ENCODE data around the gene DUSP8.
A peak's percentile ranks its signal among the peaks of the same experiment; 100 is the strongest.

DUSP8 gene

DNA sequence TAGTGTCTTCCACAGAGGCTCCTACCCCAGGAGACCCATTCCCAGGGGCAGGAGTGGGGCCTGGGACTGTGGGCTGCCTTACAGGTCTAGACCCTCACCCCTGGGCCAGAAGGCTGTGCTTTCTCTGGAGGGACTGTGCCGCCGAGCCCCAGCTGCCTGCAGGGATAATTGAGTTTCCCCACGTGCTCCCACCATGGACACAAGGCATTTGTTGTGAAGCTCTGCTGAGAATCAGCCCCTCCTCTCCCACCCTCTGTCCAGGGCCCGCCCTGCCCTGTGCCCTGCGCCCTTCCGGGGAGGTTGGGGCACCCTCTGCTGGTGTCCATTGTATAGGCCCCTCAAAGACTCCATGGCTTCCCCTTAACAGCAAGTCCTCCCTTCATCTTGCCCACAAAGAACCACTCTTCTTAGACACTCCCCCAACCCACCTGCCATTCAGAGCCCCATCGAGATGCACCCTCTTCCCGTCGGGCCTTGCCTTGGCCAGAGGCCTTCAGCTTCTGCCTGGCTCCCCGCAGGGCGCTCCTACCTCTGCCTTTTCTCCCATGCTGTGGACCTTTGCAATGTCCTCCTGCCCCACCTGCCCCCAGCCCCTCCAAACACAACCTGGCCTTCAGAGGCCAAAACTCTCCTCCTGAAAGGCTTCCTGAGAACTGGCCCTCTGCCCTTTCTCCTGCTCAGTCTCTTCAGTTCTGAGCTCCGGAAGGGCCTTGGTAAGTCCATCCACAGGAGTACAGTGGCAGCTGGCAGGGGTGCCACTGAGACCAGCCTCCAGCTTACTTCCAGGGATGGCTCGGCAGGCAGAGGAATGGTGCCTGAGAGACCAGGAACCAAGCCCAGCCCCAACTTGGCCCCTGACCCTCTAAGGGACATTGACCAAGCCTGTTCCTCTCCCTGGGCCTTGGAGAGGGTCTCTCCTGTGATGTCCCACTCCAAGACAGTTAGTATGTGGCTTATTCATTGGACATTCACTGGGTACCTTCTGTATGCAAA lies 22.4 kb downstream of the DUSP8 start:
- no peak for DNase-seq

DNA sequence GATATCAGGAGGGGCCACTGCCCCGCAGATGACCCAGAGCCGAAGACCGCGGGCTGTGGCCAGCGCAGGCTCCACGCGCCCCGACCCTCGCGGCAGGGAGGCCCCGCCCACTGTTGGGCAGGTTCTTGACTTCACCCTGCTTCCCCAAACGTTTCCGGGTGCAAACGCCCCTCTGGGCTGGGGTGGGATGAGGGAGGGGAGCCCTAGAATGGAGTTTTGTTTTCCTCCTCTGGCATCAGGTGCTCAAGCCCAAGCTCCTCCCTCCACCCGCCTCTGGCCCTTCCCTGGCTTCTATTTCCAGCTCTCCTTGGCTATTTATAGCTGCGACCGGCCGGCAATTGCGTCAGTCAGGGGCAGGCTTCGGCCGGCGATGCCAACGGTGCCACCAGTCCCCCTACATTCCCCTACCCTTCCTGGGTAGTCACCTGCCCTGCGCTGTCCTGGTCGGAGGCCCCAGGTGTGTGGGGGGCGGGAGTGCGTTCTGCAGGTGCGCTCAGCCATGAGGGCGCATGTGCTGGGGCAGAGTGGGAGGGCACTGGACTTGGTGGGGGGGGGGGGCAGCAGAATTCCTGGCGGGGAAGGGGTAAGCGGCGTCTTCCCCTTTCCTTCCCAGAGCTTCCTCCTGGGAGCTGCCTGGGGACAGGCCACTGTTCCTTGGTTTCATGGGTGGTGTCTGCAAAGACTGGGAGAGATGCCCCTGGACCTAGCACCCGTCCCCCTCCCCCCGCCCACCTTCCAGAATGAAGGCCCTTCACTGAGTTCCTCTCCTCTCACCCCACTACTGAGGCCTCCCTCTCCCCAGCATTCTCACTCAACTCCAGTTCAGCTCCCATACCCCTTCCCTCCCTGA lies 23.6 kb downstream of the DUSP8 start:
- DNase-seq = peak; percentile 32

DNA sequence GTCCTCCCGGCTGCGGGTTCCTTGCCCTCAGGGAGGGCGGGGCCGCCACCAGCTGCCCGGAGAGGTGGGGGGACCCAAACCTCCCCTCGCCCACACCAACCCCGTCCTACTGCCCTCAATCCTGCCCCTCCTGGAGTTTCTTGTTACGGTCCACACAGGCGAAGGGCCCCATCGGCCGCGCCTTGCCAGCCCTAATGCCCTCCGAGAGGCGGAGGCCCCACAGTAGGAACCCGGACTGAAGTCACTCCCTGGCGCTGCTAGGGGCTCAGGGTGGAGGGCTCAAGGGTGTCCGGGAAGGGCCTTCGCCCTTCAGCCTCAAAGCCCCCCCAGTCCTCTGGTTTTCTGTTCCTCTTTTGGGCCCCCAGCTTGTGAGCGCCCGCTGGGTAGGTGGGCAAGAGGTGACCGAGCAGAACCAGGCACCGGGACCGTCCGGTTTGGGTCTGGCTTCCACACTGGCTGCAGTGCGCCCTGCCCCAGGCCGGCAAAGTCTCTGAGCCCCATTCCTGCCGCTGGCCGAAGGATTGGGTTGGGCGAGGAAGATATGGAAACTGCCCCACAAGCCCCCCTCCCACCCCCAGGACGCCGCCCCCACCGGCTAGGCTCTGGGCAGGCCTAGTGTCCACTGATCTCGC lies 24.5 kb downstream of the DUSP8 start:
- no peak for DNase-seq

DNA sequence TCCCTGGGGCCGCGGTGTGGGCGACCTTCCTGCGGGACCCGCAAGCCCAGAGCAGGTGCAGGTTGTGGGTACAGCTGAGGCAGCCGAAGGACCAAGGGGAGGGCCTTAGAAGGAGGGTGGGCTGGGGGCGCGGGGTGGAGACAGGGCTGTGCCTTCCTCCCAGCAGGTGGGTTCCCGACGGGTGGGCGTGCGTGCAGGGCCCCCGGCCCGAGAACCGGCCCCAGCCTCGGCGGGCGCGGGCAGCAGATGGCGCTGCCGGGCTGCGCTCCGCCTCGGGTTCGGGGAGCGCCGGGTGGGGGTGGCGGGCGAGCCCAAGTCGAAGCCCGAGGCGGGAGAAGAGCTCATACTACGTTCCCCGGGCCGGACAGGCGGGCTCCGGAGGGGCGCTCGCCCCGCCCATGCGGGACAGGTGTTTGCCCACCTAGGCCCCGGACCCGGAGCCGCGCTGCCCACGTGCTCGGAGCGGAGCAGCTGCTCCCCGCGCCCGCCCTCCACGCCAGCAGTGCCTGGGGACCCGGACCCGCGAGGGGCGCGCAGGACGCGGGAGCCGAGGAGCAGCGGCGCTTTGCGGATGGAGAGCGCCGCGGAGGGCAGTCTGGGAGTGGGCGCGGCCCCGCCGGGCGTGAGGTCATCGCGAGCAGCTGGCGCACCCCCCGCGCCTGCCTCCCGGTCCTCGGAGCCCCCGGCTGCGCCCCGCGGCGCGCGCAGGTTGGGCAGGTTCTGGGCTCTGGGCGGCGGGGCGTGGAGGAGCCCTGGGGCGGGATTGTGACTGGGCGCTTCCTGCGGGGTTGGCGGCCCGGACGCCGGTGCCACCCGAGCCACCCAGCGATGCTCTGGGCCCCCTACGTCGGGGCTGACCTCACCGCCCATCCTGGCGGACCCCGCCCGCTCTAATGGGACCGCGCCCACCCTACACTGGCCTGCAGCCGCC lies 25.3 kb downstream of the DUSP8 start:
- peak; percentile 18 for DNase-seq

DNA sequence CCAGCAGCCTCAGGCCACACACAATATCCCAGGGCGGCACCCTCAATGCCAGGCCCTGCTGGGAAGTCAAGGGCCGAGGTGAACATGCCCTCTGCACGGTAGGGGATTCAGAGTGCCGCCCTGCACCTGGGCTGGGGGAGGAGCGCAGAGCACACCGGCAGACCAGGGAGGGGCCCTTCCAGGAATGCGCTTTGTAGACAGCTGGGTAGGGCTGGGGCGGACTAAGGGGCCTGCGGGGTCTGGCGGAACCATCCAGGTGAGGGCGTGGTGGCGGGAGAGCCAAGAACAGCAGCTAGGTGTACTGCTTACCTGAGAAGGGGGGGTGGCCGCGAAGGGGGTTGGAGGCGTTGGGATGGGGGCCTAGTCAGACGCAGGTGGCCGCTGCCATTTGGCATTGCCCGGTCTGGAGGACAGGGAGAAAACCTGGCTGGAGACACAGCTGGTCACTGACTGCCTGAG lies 26.0 kb downstream of the DUSP8 start:
- peak; percentile 11 for DNase-seq

DNA sequence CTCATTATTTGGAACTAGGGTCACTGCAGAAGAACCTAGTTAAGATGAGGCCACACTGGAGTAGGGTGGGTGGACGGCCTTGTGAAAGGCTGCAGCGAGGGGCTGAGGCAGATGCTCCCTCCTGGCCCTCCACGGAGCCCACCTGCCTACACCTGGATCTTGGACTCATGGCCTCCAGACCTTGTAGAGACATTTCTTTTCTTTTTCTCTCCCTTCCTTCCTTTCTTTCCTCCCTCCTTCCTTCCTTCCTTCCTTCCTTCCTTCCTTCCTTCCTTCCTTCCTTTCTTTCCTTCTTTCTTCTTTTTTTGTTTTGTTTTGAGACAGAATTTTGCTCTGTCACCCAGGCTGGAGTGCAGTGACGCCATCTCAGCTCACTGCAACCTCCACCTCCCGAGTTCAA lies 26.6 kb downstream of the DUSP8 start:
- DNase-seq = no peak

DNA sequence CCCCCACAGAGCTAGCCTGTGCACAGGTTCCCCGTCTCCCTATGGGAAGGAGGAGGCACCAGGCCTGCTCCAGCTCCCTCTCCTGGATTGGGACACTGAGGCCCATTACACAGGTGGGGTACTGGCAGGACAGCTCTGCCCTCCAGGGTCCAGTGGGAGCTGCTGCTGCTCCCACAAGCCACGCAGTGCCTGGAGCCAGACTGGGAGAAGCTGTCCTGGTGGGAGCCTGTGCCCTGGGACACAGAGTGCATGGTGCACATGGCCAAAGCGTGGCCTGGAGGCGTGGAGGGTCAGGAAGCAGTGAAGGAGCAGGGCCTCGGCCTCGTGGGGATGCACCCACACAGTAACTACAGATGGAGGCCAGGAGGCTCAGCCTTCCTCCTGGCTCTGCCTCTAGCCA lies 27.5 kb downstream of the DUSP8 start:
- DNase-seq = no peak

DNA sequence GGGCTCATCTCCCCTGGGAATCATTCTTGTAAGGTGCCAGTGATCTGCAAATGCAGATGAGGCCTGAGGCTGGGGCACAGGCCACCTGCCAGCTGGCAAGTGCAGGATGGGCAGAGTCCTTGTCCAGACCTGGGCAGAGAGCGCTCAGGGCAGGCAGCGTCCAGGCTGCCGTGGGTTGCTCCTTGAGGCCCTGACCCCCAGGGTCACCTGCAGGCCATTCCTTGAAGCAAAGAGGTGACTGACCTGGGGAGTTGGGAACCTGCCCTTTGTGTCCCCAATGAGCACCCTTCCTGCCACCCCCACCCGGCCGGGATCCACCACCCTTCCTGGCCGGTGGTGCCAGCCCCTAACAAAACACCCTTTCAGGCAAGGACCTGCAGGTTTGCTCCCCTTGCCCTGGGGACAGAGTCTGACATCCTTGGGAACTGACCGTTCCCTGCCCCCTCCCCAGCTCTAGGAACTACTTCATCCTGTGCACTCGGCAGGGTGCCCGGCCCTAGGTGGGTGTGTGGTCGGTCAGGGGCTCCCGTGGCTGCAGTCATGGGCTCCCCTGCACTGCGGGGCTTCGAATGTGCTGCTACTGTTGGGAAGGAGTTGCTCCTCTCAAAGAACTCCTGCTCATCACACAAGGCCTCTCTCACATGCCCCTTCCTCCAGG lies 28.3 kb downstream of the DUSP8 start:
- DNase-seq = no peak

DNA sequence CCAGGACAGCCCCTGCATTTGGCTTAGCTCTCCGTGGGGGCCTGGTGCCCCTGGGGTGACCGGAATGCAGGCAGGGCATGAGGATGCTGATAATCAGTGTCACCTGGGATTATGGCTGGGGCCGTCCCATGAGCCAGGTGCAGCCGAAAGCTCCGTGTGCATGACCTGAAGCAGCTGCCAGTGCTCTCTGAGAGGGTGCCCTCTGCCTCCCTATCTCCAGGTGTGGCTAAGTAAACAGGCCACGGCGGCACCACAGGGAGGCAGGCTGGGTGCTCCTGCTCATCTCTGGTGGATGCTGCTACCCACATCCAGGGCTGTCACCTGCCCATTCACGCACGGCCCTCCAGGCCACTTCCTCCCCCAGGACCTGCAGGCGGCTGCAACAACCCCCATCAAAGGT lies 29.8 kb downstream of the DUSP8 start:
- no peak for DNase-seq

DNA sequence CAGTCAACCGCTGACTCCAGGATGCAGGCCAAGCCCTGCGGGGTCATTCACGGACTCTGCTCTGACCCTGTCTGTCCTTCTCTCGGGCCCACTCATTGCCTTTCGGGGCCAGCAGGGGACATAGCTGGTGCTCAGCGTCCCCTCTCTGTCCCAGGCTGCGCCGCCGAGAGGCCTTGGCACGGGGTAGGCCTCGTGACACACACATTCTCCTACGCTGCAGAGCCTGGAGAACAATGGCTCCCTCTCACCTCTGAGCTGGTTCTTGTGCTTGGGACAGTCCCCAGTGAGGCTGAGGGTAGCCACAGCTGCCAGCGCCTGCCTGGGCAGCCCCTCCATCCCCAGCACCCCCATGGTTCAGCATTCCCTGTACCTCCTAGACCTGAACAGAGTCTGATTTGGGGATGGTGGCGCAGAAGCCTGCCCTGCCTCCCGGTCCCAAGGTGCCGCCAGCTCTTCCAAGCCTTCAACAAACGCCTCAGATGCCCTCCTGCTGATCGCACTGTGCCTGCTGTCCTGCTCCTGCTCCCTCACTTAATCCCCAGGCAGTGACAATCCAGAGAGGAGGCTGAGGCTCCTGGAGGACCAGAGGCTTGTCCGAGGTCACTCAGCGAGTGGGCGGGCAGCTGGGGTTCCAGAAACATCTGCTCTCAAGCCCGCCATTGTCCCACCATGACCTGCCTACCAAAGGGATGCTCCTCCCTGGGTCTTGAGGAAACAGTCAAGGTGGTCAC lies 30.4 kb downstream of the DUSP8 start:
- DNase-seq = no peak

DNA sequence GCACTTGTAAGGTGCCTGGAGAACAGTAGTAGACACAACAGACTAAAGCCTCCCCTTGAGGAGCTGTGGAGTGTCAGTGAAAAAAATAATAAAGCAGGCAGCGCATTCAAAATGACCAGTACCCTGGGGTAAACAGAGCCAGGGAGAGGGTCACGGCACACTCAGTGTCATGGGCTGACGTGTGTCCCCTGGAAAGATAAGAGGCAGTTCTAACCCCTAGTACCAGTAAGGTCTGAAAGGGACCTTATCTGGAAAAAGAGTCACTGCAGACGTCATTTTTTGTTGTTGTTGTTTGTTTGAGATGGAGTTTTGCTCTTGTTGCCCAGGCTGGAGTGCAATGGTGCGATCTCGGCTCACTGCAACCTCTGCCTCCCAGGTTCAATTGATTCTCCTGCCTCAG lies 32.0 kb downstream of the DUSP8 start:
- no peak for DNase-seq

DNA sequence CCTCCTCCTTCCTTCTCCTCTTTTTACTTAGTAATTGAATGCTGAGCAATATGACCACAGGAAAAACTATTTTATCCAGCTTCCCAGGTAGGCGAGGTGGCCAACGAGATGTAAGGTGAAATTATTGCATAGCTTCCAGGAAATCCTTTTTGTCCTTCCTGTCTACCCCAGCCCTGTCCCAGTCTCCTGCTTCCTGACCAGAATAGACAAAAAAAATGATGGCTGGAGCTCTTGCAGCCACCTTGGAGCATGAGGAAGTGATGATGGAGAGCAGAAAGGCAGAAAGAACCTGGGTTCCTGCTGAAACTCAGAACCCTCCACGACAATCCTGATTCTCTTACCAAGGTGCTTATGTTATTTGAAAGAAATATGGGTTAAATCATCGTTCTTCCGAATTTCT lies 33.9 kb downstream of the DUSP8 start:
- no peak for DNase-seq

DNA sequence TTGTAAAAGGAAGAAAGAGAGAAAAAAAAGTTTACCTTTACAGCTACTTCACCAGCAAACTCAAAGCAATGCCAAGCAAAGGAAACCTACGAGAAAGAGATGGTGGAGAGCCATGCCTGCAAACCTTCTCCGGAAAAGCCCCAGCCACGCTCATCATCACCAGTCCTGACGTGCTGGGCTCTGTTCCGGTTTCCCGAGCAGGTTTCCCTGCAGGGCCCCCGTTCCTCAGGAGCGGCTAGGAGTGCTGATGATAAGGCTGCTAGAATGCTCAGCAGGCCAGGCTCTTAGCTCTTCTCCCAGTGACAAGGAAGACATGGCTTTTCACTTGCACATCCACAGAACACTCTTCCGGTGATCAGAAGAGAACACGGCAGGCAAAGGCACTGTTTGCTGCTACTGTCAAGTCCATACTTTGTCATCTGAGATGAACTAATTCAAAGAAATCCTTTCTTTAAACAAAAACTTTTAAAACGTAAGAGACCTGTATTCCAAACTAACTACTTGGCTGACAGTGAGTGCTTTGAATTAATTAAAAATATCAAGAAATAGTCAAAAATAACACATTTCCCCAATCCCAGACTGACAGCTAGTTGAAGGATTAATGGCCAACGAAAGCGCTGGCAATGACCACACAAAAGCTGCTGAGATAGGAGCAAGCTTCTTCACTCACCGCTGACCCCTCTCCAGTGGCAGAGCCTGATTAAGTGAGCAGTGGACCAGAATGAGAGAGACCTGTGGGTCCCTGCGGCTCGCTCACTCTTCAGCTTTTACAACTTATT lies 35.8 kb downstream of the DUSP8 start:
- no peak for DNase-seq

DNA sequence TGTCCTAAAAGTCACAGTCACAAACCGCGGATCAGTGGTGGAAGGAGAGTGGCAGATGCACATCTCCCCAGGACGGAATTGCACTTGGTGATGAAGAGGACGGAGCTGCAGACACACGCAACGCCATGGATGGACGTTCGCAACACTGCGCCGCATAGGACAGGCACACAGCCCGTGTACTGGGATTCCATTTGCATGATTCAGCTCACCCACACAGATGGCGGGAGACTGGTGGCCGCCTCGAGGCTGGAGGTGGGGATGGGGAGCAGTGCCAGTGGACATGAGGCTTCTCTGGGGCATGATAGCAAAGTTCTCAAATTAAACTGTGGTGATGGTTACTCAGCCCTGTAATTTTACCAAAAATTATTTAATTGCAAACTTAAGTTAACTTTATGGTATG lies 37.4 kb downstream of the DUSP8 start:
- no peak for DNase-seq

DNA sequence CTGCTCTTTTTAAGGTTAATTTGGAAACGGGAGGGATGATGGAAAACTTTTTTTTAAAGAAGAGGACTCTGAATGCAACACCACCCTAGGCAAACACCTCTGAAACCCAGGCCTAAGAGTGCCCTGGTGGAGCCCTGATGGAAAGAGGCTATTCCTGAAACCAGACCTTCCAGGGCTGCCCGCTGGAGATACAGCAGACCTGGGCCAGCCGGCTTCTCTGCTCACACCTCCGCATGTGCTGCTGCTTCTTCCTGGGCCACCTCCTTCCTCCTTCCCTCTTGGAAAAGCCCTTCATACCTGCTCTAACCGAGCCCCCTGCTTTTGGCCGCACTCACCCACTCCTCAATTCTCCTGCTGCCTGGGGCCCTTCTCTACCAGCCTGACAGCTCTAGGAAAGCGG lies 37.9 kb downstream of the DUSP8 start:
- no peak for DNase-seq

DNA sequence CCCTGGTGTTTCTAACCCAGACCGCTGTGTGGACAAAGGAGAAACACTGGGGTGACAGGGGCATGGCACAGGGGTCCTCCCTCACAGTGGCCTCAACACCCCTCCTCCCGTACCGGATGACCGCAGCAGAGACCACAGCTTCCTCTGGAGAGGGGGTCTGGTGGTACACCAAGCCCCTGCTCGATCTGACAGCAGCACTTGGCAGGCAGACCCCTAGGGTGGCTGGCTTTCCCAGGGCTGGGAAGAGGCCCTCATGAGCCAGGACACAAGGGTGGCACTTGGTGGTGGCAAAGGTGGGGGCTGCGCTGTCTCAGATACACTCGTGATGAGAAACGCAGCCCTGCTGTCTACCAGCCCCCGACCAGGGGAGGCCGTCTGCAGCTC lies 38.7 kb downstream of the DUSP8 start:
- no peak for DNase-seq

DNA sequence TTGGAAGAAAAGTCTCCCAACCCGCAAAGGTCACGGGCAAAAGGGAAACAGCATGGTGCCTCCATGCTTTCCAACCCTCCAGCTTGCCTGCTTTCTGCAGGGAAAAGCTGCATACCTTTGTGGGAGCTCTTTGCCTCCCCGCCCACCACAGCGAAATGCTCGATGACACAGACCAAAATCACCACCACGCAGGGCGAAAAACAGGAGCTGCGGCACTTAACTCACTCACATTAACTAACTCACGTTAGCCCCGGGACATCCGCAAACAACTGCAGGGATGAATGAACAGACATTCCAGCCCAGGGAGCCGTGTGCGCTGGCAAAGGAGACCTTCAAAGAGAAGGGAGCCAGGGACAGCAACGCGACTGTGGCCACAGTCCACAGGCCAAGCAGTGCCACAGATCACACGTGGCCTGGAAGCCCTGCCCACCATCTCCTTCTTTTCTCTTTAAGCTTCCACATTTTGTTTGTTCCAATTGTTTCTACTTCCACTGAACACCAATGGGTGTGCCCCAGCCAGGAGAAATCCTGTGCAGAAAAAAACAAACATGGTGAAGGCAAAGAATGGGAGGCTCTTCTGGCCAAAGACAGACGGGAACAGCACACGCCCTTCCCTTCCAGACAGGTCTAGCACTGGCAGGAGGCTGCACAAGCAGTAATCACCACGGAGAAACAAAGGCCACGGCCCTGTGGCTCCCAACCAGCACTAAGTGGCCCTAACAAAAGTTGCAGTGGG lies 39.3 kb downstream of the DUSP8 start:
- DNase-seq = no peak

DNA sequence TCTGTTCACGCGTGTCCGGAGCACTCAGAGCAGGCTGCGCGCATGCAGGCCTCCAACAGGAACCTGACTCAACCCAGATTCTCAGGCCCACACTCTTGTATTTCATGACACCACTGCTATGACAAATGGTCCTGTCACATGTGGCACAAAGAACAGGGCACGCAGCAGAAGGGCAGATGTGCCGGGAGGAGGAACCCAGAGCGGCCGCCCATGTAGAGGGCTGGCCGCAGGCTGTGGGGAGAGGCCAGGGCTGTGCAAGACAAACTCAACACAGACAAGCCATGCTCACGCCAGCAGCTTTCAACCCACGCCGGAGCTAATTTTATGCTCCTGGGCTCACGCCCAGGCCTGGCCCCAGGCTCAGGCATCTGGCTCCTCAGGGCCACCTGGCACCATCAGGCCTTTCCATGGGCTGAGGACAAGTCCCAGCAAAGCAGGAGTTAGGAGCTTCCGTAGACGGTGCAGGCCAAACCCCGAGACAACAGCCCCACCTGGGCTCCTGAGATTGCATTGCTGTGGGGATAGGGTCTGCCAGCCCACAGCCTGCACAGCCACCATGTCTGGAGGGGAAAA lies 40.0 kb downstream of the DUSP8 start:
- DNase-seq = no peak

DNA sequence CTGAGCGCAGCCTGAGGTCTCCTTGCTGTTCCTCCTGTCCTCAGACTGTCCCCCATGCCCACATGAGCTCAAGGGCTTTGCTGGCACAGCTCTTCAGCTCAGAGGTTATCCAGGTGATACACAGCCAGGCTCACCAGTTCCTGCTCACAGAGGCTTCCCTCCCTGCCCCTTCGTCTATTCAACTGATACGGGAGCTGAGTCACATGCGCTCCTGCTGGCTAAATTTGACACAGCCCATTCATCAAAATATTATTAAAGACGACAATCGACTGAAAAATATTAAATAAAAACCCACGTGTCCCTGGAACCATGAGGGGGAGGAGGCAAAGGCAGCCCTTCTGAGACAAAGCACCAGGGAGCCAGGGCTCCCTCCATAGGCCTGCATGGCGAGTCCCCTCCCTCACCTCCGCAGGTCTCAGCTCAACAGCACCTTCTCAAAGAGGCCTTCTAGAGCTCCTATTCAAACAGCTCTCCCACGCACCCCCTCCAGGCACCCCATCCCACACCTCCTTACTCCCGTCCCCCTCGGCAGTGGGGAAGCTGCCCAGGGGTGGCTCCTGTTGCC lies 40.5 kb downstream of the DUSP8 start:
- no peak for DNase-seq
